Kidney tubule cell (primary cell): ENCODE data around the gene WDR81.
"Not testable (repeated sequence)": the region's sequence is repeated elsewhere in the genome, so short reads cannot be mapped to it uniquely, and the experiment has no call there.

Experiments
- DNase-seq: peaks from one replicate; pipeline ENCODE4 v3.0.0-alpha.2; 2018; ENCODE audit warnings: low spot score

The WDR81 gene

GRCh38 chr17:1754430-1755112, 30.1 kb downstream of the WDR81 start:
- DNase-seq, result no peak

DNA sequence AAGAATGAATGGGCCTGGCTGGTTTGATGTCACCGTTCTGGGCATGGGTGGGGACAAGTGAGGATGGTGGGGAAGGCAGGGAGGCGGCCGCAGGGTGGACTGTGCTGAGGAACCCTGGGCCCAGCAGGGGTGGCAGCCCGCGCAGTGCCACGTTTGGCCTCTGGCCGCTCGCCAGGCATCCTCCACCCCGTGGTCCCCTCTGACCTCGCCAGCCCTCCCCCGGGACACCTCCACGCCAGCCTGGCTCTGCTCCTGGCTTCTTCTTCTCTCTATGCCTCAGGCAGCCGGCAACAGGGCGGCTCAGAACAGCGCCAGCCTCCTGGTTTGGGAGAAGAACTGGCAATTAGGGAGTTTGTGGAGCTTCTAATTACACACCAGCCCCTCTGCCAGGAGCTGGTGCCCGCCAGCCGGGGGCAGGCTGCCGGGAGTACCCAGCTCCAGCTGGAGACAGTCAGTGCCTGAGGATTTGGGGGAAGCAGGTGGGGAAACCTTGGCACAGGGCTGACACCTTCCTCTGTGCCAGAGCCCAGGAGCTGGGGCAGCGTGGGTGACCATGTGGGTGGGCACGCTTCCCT, 30.8 kb downstream of the WDR81 start:
- DNase-seq, result no peak

DNA sequence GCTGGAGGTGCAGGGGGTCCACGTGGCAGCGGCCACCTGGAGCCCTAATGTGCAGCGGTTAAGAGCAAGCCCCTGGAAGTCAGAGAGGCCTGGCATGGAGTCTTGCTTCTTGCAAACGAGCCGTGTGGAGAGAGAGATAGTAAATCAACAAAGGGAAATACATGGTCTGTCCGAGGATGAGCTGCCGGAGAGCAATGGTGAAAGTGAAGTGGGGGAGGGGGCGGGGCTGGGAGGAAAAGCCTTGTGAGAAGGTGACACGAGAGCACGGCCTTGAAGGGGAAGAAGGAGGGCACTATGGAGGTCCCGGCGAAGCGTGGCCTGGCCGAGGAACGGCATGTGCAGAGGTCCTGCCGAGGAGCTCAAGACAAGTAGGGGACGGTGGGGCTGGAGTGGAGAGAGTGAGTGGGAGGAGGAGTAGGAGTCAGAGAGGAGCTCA, 31.3 kb downstream of the WDR81 start:
- DNase-seq, result no peak

DNA sequence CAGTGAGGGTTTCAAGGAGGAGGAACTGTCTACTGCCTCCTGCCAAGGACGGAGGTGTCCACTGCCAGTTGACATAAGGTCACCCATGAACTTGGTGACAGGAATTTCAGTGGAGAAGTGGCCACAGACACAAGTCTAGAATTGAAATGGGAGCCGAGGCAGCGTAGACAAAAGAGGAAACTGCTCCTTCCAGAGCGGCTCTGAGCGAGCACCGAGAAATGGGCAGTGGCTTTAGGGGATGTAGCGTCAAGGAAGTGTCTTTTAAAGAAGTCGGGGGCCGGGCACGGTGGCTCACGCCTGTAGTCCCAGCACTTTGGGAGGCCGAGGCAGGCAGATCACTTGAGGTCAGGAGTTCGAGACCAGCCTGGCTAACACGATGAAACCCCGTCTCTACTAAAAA, 34.3 kb downstream of the WDR81 start:
- DNase-seq, result no peak

DNA sequence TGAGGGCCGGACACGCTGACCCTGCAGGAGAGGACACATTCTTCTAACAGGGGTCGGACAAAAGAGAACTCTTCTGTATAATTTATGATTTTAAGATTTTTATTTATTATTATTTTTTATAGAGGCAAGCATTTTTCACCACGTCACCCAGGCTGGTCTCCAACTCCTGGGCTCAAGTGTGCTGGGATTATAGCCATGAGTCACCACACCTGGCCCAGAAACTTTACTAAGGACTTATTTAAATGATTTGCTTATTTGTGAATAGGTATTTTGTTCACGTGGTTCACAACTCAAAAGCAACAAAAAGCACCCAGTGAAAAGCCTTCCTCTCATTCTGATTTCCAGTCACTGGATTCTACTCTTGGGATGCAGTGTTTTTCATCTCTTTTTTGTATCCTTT, 35.0 kb downstream of the WDR81 start:
- no peak for DNase-seq

GRCh38 chr17:1762233-1762900, 37.9 kb downstream of the WDR81 start:
- no peak for DNase-seq

DNA sequence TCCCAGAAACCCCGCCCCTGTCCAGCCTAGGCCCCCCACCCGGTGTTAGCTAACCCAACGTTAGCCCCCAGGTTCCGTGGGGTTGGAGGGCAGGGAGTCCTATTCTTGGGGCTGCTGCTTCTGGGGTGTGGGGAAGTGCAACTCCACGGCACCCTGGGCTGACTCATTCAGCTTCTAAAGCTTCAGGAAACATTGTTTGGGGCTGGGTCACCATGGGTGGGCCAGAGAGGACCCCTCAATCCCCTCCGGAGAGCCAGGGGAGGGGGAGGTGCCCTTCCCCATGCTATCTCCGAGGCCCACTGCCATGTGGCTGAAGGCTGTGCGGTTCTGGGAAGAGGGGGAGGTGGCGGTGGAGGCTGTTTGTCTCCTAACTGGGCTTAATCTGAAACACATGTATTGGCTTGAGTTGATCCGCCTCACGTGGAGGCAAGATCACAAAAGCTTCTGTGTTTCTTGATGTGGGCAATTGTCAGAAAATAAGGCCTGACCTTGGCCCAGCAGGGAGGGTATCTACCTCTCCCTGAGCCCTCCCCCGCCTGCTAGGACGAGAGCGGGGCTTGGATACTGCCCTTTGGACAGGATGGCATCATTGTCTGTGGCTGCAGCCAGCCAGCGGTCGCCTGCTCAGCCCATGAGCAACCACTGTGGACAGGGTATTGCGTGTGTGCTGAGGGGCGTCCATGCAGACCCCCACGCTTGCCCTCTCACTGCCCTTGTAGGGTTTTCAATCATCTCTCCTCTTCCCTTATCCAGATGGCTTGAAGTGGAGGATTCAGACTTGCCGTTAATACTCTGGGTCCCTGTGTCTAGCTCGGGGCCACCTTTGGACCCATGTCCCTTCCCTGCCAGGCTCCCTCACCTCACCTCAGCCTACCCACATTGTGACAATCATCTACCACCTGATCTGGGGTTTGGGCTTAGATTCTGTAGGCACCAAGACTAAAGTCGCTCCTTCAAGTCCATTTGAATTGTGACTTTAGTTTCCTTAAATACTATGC, 38.7 kb downstream of the WDR81 start:
- peak; percentile 36 for DNase-seq

DNA sequence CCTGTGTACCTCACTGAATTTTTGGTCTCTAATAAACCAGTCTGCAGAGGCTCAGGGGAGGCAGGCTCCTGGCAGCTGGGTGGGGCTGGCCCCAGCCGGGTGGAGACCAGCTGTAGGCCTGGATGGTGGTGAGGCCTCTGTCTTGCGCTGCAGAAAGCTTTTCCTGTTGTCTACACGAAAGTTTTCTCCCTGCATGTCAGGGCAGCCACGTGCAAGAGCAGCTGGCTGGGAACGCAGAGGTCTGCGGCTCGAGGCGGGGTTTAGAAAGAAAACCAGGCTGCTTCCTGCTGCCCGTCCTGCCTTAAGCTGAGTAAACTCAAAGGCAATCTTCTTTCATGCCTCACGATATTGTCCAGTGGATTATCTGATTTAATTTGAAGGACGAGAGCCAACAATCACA, 39.8 kb downstream of the WDR81 start:
- DNase-seq, result no peak

DNA sequence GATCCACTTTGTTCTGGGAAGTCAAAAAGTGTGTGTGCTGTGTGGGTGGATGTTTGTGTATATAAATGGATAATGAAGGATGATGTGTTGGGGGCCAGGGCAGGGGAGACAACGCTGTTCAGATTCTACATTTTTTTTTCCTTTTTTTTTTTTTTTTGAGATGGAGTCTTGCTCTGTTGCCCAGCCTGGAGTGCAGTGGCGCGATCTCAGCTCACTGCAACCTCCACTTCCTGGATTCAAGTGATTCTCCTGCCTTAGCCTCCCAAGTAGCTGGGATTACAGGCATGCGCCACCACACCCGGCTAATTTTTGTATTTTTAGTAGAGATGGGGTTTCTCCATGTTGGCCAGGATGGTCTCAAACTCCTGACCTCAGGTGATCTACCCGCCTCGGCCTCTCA, 40.2 kb downstream of the WDR81 start:
- DNase-seq, result not testable (repeated sequence)

GRCh38 chr17:1765576-1765975, 41.1 kb downstream of the WDR81 start:
- no peak for DNase-seq

- no peak for DNase-seq
Observed at GRCh38 chr17:1766382-1767135, 42.1 kb downstream of the WDR81 start.

DNA sequence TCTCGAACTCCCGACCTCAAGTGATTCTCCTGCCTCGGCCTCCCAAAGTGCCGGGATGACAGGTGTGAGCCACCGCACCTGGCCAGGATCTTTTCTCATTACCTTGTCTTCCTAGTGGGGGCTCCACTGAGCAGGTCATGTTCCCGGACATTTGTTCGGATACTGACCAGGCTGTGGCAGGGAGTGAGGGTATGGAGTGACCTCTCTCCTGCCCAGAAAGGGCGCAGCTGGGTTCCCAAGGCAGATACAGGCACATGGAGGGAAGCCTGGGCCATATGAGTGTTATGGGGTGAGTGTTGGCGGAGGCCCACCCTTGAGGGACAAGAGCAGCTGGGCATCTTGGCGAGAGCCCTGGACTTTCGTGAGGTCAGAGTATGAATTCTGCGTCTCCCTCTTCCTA, 42.9 kb downstream of the WDR81 start:
- no peak for DNase-seq

- DNase-seq, result peak; percentile 68
Observed at GRCh38 chr17:1769822-1770477, 45.4 kb downstream of the WDR81 start.

DNA sequence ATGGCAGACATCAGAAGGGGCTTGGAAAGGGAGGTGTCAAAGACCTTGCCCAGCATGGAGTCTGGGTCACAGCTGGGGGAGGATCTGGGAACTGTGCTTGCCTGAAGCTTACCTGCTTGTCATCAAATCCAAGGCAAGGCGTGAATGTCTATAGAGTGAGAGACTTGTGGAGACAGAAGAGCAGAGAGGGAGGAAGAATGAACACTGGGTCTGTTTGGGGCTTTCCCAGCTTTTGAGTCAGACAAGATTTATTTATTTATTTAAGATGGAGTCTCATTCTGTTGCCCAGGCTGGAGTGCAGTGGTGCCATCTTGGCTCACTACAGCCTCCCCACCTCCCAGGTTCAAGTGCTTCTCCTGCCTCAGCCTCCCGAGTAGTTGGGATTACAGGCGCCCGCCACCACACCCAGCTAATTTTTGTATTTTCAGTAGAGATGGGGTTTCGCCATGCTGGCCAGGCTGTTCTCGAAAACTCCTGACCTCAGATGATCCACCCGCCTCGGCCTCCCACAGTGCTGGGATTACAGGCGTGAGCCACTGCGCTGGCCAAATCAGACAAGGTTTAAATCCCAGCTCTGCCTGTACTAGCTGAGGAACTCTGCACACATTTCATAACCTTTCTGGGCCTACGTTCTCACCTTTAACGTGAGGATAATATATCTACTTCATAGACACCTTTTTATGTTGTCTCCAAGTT, 48.6 kb downstream of the WDR81 start:
- peak; percentile 79 for DNase-seq

GRCh38 chr17:1773696-1774181, 49.2 kb downstream of the WDR81 start:
- no peak for DNase-seq

GRCh38 chr17:1774390-1775176, 50.1 kb downstream of the WDR81 start:
- DNase-seq, result no peak

DNA sequence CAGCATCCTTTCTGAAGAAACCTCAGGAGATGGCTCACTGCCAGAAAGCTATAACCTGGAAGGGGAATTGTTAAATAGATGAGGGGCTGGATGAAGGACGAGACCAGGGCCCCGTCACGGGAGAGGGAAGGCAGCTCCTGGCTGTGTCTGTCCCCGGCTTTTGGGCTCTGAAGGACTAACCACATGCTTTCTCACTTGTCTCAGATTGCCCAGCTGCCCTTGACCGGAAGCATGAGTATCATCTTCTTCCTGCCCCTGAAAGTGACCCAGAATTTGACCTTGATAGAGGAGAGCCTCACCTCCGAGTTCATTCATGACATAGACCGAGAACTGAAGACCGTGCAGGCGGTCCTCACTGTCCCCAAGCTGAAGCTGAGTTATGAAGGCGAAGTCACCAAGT, 51.8 kb downstream of the WDR81 start:
- DNase-seq, result no peak

- no peak for DNase-seq
Observed at GRCh38 chr17:1776857-1777256, 52.4 kb downstream of the WDR81 start.

DNA sequence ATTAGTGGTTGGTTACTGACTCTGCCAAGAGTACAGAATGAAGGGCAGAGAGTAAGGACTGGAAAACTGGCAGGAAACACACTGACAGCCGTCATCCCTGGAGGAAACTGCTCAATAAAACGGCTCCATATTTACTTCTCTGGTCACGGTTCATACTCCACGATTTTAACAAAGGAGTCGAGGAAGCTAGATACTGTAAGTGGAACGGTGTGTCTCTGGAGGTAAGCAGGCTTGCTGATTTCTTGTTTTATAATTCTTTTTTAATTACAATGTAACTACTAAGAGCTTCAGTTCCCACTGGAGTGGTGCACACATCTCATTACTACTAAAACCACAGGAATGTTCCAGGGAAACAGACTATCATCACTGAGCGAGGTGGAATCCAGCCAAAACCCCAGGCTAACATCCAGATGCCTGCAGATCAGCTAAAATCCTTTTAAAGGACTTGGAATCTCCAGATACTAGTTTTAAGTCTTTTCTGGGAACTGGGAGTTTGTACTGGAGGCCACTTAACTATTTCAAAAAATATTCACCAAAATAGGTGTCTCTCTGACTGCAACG, 55.1 kb downstream of the WDR81 start:
- DNase-seq, result peak; percentile 73
